ENCODE results near the gene NIPAL4. TPM values are rescaled to one million over a fixed set of nuclear protein-coding genes. Genes with fewer than 3 reads are reported as not detected.

Gene NIPAL4
- total RNA-seq, 1 donor from 2014 or later = under 0.01 TPM

DNA sequence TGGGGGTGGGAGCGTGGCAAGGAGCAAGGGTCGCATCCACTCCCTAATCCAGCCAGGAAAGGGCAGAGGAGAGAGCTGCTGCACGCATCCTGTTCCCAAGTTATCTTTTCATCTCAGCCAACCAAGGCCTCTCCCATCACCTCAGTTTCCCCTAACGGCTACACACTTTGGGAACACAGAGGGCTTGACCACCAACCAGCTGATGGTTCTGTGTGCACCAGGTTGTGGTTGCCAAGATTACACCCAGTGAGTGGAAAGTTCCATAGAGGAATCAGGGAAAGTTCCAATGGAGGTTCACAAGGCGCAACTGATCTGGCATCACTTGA lies 61.7 kb downstream of the NIPAL4 start:
- H3K36me3 ChIP-seq (ENCODE audit: control insufficient read depth in 3 of 3, insufficient read depth in 3 of 3, low read length in 3 of 3) = peaks cover 0 to 2% (median 0%) of the 10 kb centered on the region in 3 donors
- H3K27me3 ChIP-seq (ENCODE audit: control insufficient read depth in 3 of 3, insufficient read depth in 3 of 3, low read length in 3 of 3) = no peaks in the 10 kb centered on the region
- no peak overlapping the region for H3K27ac ChIP-seq (ENCODE audit: low read depth, low read length)
- peaks cover 8 to 11% (median 10%) of the 10 kb centered on the region in 3 donors for H3K4me1 ChIP-seq (ENCODE audit: control insufficient read depth in 3 of 3, insufficient read depth in 3 of 3, low read length in 3 of 3)
- no peaks in the 10 kb centered on the region for H3K9me3 ChIP-seq (ENCODE audit: control insufficient read depth in 3 of 3, low read length in 3 of 3)
- no peak overlapping the region for H3K9ac ChIP-seq (ENCODE audit: low read depth in 1 of 3, low read length in 3 of 3)
- H3K4me3 ChIP-seq (ENCODE audit: low read length in 3 of 3) = no peak overlapping the region

DNA sequence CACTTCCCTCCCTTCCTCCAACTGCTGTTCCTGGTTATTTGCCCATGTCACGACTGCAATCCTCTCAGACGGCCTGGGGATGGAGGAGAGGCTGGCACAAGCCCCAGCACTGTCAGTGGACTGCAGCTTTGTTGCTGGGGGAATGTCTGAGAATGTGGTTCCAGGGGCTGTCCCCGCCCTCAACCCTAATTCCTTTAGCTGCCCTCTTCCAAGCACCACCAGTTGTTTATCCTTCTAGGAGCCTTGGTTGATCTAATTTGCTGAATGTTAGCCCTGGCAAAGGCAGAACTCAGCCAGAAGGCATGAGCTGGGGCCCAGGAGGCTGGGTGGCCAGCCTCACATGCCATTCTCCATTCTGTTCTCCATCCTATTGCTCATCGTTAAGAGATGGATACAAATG lies 64.0 kb downstream of the NIPAL4 start:
- H3K27ac ChIP-seq (ENCODE audit: low read depth, low read length) = no peak overlapping the region
- H3K36me3 ChIP-seq (ENCODE audit: control insufficient read depth in 3 of 3, insufficient read depth in 3 of 3, low read length in 3 of 3) = peaks cover 0 to 3% (median under 1%) of the 10 kb centered on the region in 3 donors
- no peak overlapping the region for H3K9ac ChIP-seq (ENCODE audit: low read depth in 1 of 3, low read length in 3 of 3)

More for the DNA sequence above, 64.0 kb downstream of the NIPAL4 start:
- Histone ChIP-seq H3K27me3 (ENCODE audit: control insufficient read depth in 3 of 3, insufficient read depth in 3 of 3, low read length in 3 of 3) (no peaks in the 10 kb centered on the region), H3K9me3 (ENCODE audit: control insufficient read depth in 3 of 3, low read length in 3 of 3) (no peaks in the 10 kb centered on the region), H3K4me1 (ENCODE audit: control insufficient read depth in 3 of 3, insufficient read depth in 3 of 3, low read length in 3 of 3) (peaks cover 8 to 10% (median 9%) of the 10 kb centered on the region in 3 donors), H3K4me3 (ENCODE audit: low read length in 3 of 3) (no peak overlapping the region)

Other genes starting within 250 kb of the NIPAL4 start
- gene CYFIP2, start 194.1 kb upstream of the NIPAL4 start, total RNA-seq = 7.8 TPM
- gene ADAM19, start 115.6 kb downstream of the NIPAL4 start, total RNA-seq = 14.1 TPM
- gene SOX30, start 192.2 kb downstream of the NIPAL4 start, total RNA-seq = not detected
- not detected for gene C5orf52, start 211.3 kb downstream of the NIPAL4 start, total RNA-seq

All from skeletal muscle tissue (tissue), 4 donors.